Measurements from ENCODE around the gene NEDD9. TPM values are rescaled to one million over a fixed set of nuclear protein-coding genes. Genes with fewer than 3 reads are reported as not detected.
A peak's percentile ranks its signal among the peaks of the same experiment; 100 is the strongest.

Gene NEDD9
- total RNA-seq, 1 donor from 2014 or later, result 23.2 TPM

DNA sequence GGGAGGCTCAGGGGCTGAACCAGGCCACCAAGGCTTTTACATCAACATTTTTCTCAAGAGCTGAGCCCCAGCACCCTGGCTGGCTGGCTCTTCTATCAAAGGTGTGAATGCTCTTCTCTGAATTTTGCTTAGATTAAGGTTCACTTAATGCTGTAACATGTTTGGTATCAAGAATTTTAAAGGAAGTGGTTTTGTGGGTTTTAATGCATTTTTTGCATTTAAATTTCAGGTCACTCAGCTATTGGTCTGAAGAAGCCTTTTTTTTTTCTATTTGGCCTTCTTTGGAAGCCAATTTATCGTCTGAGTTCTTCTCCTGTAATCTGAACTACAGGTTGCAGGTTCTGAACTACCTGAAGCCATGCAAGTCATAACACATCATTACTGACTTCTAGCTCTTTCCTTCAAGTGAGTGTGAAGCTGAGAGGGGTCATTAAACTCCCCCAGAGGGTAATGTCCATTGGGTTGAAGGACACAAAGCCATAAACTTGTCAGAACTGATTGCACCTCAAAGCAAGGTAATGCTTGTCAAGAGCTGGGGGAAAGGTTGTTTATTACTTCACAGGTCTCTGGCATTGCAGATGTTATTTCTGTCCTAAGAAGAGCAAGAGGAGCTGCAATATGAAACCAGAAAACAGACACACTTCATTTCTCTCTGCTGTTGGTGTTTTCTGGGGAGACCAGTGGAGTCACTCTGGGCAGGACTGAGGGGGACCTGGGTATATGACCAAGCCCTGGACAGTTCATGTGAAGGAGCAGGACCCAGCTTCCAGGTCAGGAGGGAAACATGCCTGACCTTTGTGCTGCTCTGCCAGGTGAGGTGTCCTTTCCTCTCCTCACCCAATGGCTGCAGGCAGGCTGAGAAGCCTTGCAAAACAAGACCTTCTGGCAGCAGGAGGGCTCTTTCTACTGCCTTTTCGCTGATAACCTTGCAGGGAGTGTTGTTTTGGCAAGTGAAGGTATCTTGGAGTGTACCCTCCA is 26.1 kb upstream of the NEDD9 start:
- Mint-ChIP-seq H3K27ac (ENCODE audit: unreplicated experiment) (no peak overlapping the region), H3K36me3 (ENCODE audit: low read depth) (no peaks in the 10 kb centered on the region), H3K9me3 (ENCODE audit: low read depth) (no peaks in the 10 kb centered on the region), H3K4me3 (ENCODE audit: unreplicated experiment) (no peak overlapping the region), H3K27me3 (ENCODE audit: low read depth) (no peaks in the 10 kb centered on the region), H3K4me1 (ENCODE audit: low read depth) (peaks cover 52% of the 10 kb centered on the region)
- no peak for DNase-seq (ENCODE audit: low spot score)
- TF ChIP-seq, protein P1, sequence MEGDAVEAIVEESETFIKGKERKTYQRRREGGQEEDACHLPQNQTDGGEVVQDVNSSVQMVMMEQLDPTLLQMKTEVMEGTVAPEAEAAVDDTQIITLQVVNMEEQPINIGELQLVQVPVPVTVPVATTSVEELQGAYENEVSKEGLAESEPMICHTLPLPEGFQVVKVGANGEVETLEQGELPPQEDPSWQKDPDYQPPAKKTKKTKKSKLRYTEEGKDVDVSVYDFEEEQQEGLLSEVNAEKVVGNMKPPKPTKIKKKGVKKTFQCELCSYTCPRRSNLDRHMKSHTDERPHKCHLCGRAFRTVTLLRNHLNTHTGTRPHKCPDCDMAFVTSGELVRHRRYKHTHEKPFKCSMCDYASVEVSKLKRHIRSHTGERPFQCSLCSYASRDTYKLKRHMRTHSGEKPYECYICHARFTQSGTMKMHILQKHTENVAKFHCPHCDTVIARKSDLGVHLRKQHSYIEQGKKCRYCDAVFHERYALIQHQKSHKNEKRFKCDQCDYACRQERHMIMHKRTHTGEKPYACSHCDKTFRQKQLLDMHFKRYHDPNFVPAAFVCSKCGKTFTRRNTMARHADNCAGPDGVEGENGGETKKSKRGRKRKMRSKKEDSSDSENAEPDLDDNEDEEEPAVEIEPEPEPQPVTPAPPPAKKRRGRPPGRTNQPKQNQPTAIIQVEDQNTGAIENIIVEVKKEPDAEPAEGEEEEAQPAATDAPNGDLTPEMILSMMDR (IDR thresholded peaks at IDR 0.05), result no peak

DNA sequence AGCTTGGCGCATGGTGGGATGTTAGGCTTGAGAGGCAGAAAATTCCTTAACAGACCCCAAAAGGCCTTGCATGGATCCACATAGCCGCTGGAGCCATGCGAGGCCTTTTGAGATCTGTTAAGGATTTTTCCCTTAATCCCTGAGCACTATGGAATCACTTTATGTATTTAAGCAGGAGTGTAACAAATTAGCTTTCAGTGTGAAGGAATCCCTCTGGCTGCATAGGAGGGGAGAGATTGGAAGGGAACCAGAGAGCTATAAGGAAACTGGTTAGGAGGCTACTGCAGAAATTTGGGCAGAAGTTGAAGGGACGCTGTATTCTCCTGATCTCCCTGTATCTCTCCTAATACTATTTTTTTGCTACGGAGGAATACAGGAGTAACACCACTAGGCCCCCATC is 23.1 kb upstream of the NEDD9 start:
- Mint-ChIP-seq H3K36me3 (ENCODE audit: low read depth) (no peaks in the 10 kb centered on the region), H3K27ac (ENCODE audit: unreplicated experiment) (no peak overlapping the region), H3K4me1 (ENCODE audit: low read depth) (peaks cover 60% of the 10 kb centered on the region), H3K4me3 (ENCODE audit: unreplicated experiment) (no peak overlapping the region), H3K9me3 (ENCODE audit: low read depth) (no peaks in the 10 kb centered on the region), H3K27me3 (ENCODE audit: low read depth) (no peaks in the 10 kb centered on the region)
- TF ChIP-seq, protein P1 (IDR thresholded peaks at IDR 0.05), result no peak
- no peak for DNase-seq (ENCODE audit: low spot score)

GRCh38 chr6:11253594-11253993 is 21.1 kb upstream of the NEDD9 start:
- Mint-ChIP-seq H3K27me3 (ENCODE audit: low read depth) (no peaks in the 10 kb centered on the region), H3K4me3 (ENCODE audit: unreplicated experiment) (no peak overlapping the region), H3K27ac (ENCODE audit: unreplicated experiment) (peak overlapping the region; percentile 89), H3K36me3 (ENCODE audit: low read depth) (no peaks in the 10 kb centered on the region), H3K9me3 (ENCODE audit: low read depth) (peaks cover 6% of the 10 kb centered on the region), H3K4me1 (ENCODE audit: low read depth) (peaks cover 62% of the 10 kb centered on the region)
- no peak for DNase-seq (ENCODE audit: low spot score)
- TF ChIP-seq, protein P1 (IDR thresholded peaks at IDR 0.05), result no peak

- Mint-ChIP-seq H3K9me3 (ENCODE audit: low read depth) (peaks cover 6% of the 10 kb centered on the region), H3K4me1 (ENCODE audit: low read depth) (peaks cover 56% of the 10 kb centered on the region), H3K4me3 (ENCODE audit: unreplicated experiment) (peak overlapping the region; percentile 26), H3K27ac (ENCODE audit: unreplicated experiment) (peak overlapping the region; percentile 94), H3K36me3 (ENCODE audit: low read depth) (no peaks in the 10 kb centered on the region), H3K27me3 (ENCODE audit: low read depth) (no peaks in the 10 kb centered on the region)
- TF ChIP-seq, protein P1 (IDR thresholded peaks at IDR 0.05), result peak; percentile 43
- no peak for DNase-seq (ENCODE audit: low spot score)
These were observed 19.3 kb upstream of the NEDD9 start for GRCh38 chr6:11251553-11252360.

DNA sequence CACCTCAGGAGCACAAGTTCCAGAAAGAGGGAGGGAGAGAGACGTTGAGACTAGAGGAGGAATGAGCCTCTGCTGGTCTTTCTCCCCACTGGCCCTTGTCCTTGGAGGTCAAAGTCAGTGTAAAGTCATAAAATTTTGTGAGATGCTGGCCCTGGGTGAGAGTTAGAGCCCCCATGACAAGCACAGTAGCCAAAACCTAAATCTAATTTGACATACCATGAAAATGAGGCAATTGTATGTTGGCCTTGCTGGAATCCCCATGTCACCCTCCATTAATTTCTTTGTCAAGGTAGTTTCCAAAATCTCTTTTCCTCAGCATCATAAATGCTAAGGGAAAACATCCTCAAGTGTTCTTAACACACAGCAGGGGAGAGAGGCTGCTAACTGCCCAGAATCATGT is 17.6 kb upstream of the NEDD9 start:
- Mint-ChIP-seq H3K27me3 (ENCODE audit: low read depth) (no peaks in the 10 kb centered on the region), H3K4me1 (ENCODE audit: low read depth) (peaks cover 61% of the 10 kb centered on the region), H3K36me3 (ENCODE audit: low read depth) (no peaks in the 10 kb centered on the region), H3K4me3 (ENCODE audit: unreplicated experiment) (no peak overlapping the region), H3K27ac (ENCODE audit: unreplicated experiment) (no peak overlapping the region), H3K9me3 (ENCODE audit: low read depth) (peaks cover 6% of the 10 kb centered on the region)
- TF ChIP-seq, protein P1 (IDR thresholded peaks at IDR 0.05), result no peak
- no peak for DNase-seq (ENCODE audit: low spot score)

All from chondrocyte (in vitro differentiated cells).